Measurements from ENCODE around the gene DNAH12. TPM values are rescaled to one million over a fixed set of nuclear protein-coding genes. Genes with fewer than 3 reads are reported as not detected.
A peak's percentile ranks its signal among the peaks of the same experiment; 100 is the strongest.

The DNAH12 gene
- total RNA-seq, 3 donors from 2014 or later, result 0.05 TPM; not detected in 2

GRCh38 chr3:57557085-57557537, 13.0 kb upstream of the DNAH12 start:
- Mint-ChIP-seq H3K27me3 (ENCODE audit: low read depth) (no peaks in the 10 kb centered on the region), H3K9me3 (no peaks in the 10 kb centered on the region), H3K36me3 (ENCODE audit: insufficient read depth) (peaks cover 18% of the 10 kb centered on the region), H3K4me1 (ENCODE audit: low read depth) (peaks cover 44% of the 10 kb centered on the region), H3K4me3 (peak overlapping the region; percentile 99)
- DNase-seq, result peak; percentile 18
- ATAC-seq, result peak; percentile 42

GRCh38 chr3:57556459-57557084, 12.4 kb upstream of the DNAH12 start:
- peak; percentile 37 to 41 for ATAC-seq
- Mint-ChIP-seq H3K9me3 (no peaks in the 10 kb centered on the region), H3K36me3 (ENCODE audit: insufficient read depth) (peaks cover 18% of the 10 kb centered on the region)

GRCh38 chr3:57555738-57556458, 11.8 kb upstream of the DNAH12 start, which contains the start of gene PDE12:
PDE12 (plus strand) TSS chr3:57556274; CDS start chr3:57556380, 106 bp downstream.
- no peaks in the 10 kb centered on the region for H3K27me3 Mint-ChIP-seq (ENCODE audit: low read depth)
- peak; percentile 85 to 88 for ATAC-seq
- DNase-seq, result peak; percentile 76
- peaks cover 18% of the 10 kb centered on the region for H3K36me3 Mint-ChIP-seq (ENCODE audit: insufficient read depth)
- H3K4me1 Mint-ChIP-seq (ENCODE audit: low read depth), result peaks cover 38% of the 10 kb centered on the region
- peak within 1 kb of the TSS; percentile 99 for H3K4me3 Mint-ChIP-seq
- no peaks in the 10 kb centered on the region for H3K9me3 Mint-ChIP-seq

More at GRCh38 chr3:57556459-57557084, 12.4 kb upstream of the DNAH12 start:
- H3K4me1 Mint-ChIP-seq (ENCODE audit: low read depth), result peaks cover 43% of the 10 kb centered on the region
- DNase-seq, result peak; percentile 19
- H3K4me3 Mint-ChIP-seq, result peak overlapping the region; percentile 99
- no peaks in the 10 kb centered on the region for H3K27me3 Mint-ChIP-seq (ENCODE audit: low read depth)

- Mint-ChIP-seq H3K9me3 (no peaks in the 10 kb centered on the region), H3K4me1 (ENCODE audit: low read depth) (peaks cover 32% of the 10 kb centered on the region), H3K36me3 (ENCODE audit: insufficient read depth) (peaks cover 16% of the 10 kb centered on the region), H3K4me3 (peak overlapping the region; percentile 99), H3K27me3 (ENCODE audit: low read depth) (no peaks in the 10 kb centered on the region)
- no peak for ATAC-seq
- no peak for DNase-seq
Observed at GRCh38 chr3:57555306-57555705, 11.2 kb upstream of the DNAH12 start.

GRCh38 chr3:57546616-57547015, 2.5 kb upstream of the DNAH12 start:
- ATAC-seq, result no peak
- no peaks in the 10 kb centered on the region for H3K27me3 Mint-ChIP-seq (ENCODE audit: low read depth)
- no peaks in the 10 kb centered on the region for H3K9me3 Mint-ChIP-seq
- H3K4me1 Mint-ChIP-seq (ENCODE audit: low read depth), result peaks cover 7% of the 10 kb centered on the region
- H3K36me3 Mint-ChIP-seq (ENCODE audit: insufficient read depth), result no peaks in the 10 kb centered on the region
- H3K4me3 Mint-ChIP-seq, result no peak overlapping the region
- DNase-seq, result no peak

GRCh38 chr3:57545636-57546268, 1.6 kb upstream of the DNAH12 start:
- H3K4me1 Mint-ChIP-seq (ENCODE audit: low read depth), result peaks cover 7% of the 10 kb centered on the region
- ATAC-seq (no peak), DNase-seq (no peak)
- no peaks in the 10 kb centered on the region for H3K9me3 Mint-ChIP-seq
- H3K36me3 Mint-ChIP-seq (ENCODE audit: insufficient read depth), result no peaks in the 10 kb centered on the region
- H3K27me3 Mint-ChIP-seq (ENCODE audit: low read depth), result no peaks in the 10 kb centered on the region
- H3K4me3 Mint-ChIP-seq, result no peak overlapping the region

- DNase-seq (no peak), ATAC-seq (no peak)
- H3K27me3 Mint-ChIP-seq (ENCODE audit: low read depth), result no peaks in the 10 kb centered on the region
- H3K4me3 Mint-ChIP-seq, result no peak overlapping the region
- no peaks in the 10 kb centered on the region for H3K4me1 Mint-ChIP-seq (ENCODE audit: low read depth)
- no peaks in the 10 kb centered on the region for H3K36me3 Mint-ChIP-seq (ENCODE audit: insufficient read depth)
- H3K9me3 Mint-ChIP-seq, result no peaks in the 10 kb centered on the region
Observed at GRCh38 chr3:57538465-57538864, 5.7 kb downstream of the DNAH12 start.

GRCh38 chr3:57530071-57530608, 14.0 kb downstream of the DNAH12 start:
- ATAC-seq (no peak), DNase-seq (no peak)
- Mint-ChIP-seq H3K4me3 (no peak overlapping the region), H3K9me3 (no peaks in the 10 kb centered on the region), H3K4me1 (ENCODE audit: low read depth) (no peaks in the 10 kb centered on the region), H3K27me3 (ENCODE audit: low read depth) (no peaks in the 10 kb centered on the region), H3K36me3 (ENCODE audit: insufficient read depth) (peaks cover 3% of the 10 kb centered on the region)

- DNase-seq, result no peak
- Mint-ChIP-seq H3K36me3 (ENCODE audit: insufficient read depth) (no peaks in the 10 kb centered on the region), H3K4me1 (ENCODE audit: low read depth) (peaks cover 2% of the 10 kb centered on the region), H3K4me3 (no peak overlapping the region), H3K27me3 (ENCODE audit: low read depth) (peaks cover 4% of the 10 kb centered on the region), H3K9me3 (no peaks in the 10 kb centered on the region)
- no peak for ATAC-seq
Observed at GRCh38 chr3:57518276-57518915, 25.7 kb downstream of the DNAH12 start.

GRCh38 chr3:57512166-57512565, 32.0 kb downstream of the DNAH12 start:
- Mint-ChIP-seq H3K27me3 (ENCODE audit: low read depth) (peaks cover 4% of the 10 kb centered on the region), H3K4me3 (no peak overlapping the region), H3K4me1 (ENCODE audit: low read depth) (no peaks in the 10 kb centered on the region), H3K36me3 (ENCODE audit: insufficient read depth) (no peaks in the 10 kb centered on the region), H3K9me3 (no peaks in the 10 kb centered on the region)
- DNase-seq (no peak), ATAC-seq (no peak)

- peaks cover 11% of the 10 kb centered on the region for H3K27me3 Mint-ChIP-seq (ENCODE audit: low read depth)
- no peak for DNase-seq
- no peaks in the 10 kb centered on the region for H3K36me3 Mint-ChIP-seq (ENCODE audit: insufficient read depth)
Observed at GRCh38 chr3:57505901-57506300, 38.2 kb downstream of the DNAH12 start.

GRCh38 chr3:57500506-57500905, 43.6 kb downstream of the DNAH12 start:
- DNase-seq, result no peak
- Mint-ChIP-seq H3K9me3 (no peaks in the 10 kb centered on the region), H3K27me3 (ENCODE audit: low read depth) (peaks cover 9% of the 10 kb centered on the region), H3K4me3 (no peak overlapping the region), H3K36me3 (ENCODE audit: insufficient read depth) (no peaks in the 10 kb centered on the region), H3K4me1 (ENCODE audit: low read depth) (no peaks in the 10 kb centered on the region)
- no peak for ATAC-seq

More at GRCh38 chr3:57505901-57506300, 38.2 kb downstream of the DNAH12 start:
- Mint-ChIP-seq H3K4me1 (ENCODE audit: low read depth) (no peaks in the 10 kb centered on the region), H3K4me3 (no peak overlapping the region), H3K9me3 (no peaks in the 10 kb centered on the region)
- no peak for ATAC-seq

GRCh38 chr3:57497904-57498303, 46.2 kb downstream of the DNAH12 start:
- H3K4me1 Mint-ChIP-seq (ENCODE audit: low read depth), result no peaks in the 10 kb centered on the region

GRCh38 chr3:57484563-57484962, 59.6 kb downstream of the DNAH12 start:
- no peak overlapping the region for H3K4me3 Mint-ChIP-seq
- H3K27me3 Mint-ChIP-seq (ENCODE audit: low read depth), result no peaks in the 10 kb centered on the region
- no peaks in the 10 kb centered on the region for H3K36me3 Mint-ChIP-seq (ENCODE audit: insufficient read depth)
- no peaks in the 10 kb centered on the region for H3K4me1 Mint-ChIP-seq (ENCODE audit: low read depth)
- DNase-seq, result no peak
- ATAC-seq, result no peak
- H3K9me3 Mint-ChIP-seq, result no peaks in the 10 kb centered on the region

More at GRCh38 chr3:57497904-57498303, 46.2 kb downstream of the DNAH12 start:
- Mint-ChIP-seq H3K4me3 (no peak overlapping the region), H3K9me3 (no peaks in the 10 kb centered on the region), H3K27me3 (ENCODE audit: low read depth) (peaks cover 3% of the 10 kb centered on the region), H3K36me3 (ENCODE audit: insufficient read depth) (no peaks in the 10 kb centered on the region)
- ATAC-seq (no peak), DNase-seq (no peak)

All from activated T-cell treated with anti-CD3 and anti-CD28 coated beads, Interleukin-2, amount 50 U/mL, for 4 hours (primary cell).